Smooth muscle cell (in vitro differentiated cells): ENCODE measurements around the gene KIFAP3. TPM values are rescaled to one million over a fixed set of nuclear protein-coding genes. Genes with fewer than 3 reads are reported as not detected.

Experiments
- DNase-seq: peaks from one replicate; lab custom pipeline; 2025; ENCODE audit not compliant: unreplicated experiment; lab: John Stamatoyannopoulos, UW
- H2AFZ ChIP-seq: fragments of 200-600 bp; sonication (generic); 2 replicates; pipeline ENCODE4 v1.6.0; 2016; ENCODE audit warnings: antibody characterized with exemption, low read depth, mild to moderate bottlenecking
- H3F3A ChIP-seq: fragments of 200-600 bp; sonication (generic); 2 replicates; pipeline ENCODE4 v1.6.0; 2017; ENCODE audit warnings: antibody characterized with exemption, low read depth
- H3K27ac ChIP-seq: fragments of 200-600 bp; sonication (generic); 2 replicates; pipeline ENCODE4 v1.5.1; 2016; ENCODE audit warnings: low read depth, mild to moderate bottlenecking
- H3K27me3 ChIP-seq: fragments of 200-600 bp; sonication (generic); 2 replicates; pipeline ENCODE4 v1.6.1; 2016; ENCODE audit warnings: low read depth, mild to moderate bottlenecking
- H3K36me3 ChIP-seq: fragments of 200-600 bp; sonication (generic); 2 replicates; pipeline ENCODE4 v1.5.1; 2016; ENCODE audit warnings: low read depth
- H3K4me1 ChIP-seq: fragments of 200-600 bp; sonication (generic); 2 replicates; pipeline ENCODE4 v1.5.1; 2016; ENCODE audit warnings: low read depth
- H3K4me2 ChIP-seq: fragments of 200-600 bp; sonication (generic); 2 replicates; pipeline ENCODE4 v1.6.0; 2016; ENCODE audit warnings: mild to moderate bottlenecking
- H3K4me3 ChIP-seq: fragments of 200-600 bp; sonication (generic); 2 replicates; pipeline ENCODE4 v1.5.1; 2016; ENCODE audit warnings: mild to moderate bottlenecking
- H3K79me2 ChIP-seq: fragments of 200-600 bp; sonication (generic); 2 replicates; pipeline ENCODE4 v1.6.0; 2016; ENCODE audit warnings: low read depth, mild to moderate bottlenecking
- H3K9ac ChIP-seq: fragments of 200-600 bp; sonication (generic); 2 replicates; pipeline ENCODE4 v1.6.0; 2016; ENCODE audit warnings: low read depth
- H3K9me3 ChIP-seq: fragments of 200-600 bp; sonication (generic); replicated peaks from 2 replicates; pipeline ENCODE4 v1.5.1; 2016; ENCODE audit warnings: low read depth
- H4K20me1 ChIP-seq: fragments of 200-600 bp; sonication (generic); 2 replicates; pipeline ENCODE4 v1.6.0; 2016; ENCODE audit warnings: low read depth
- WGBS: methylation state at CpG from one replicate; pipeline ENCODE4 v1.1.7; 2016; ENCODE audit warnings: low lambda C conversion rate; 5-methylcytosine and 5-hydroxymethylcytosine counted together
- polyA plus RNA-seq: library from polyadenylated mRNA; unstranded; fragments of >200 nt; fragmentation: Nextera tagmentation; extraction: Ambion mirVana; gene quantifications from 2 replicates; pipeline ENCODE4 v1.2.1, GENCODE V29; 2016
- total RNA-seq: library from RNA; depleted of rRNA; stranded (reverse); fragments of >200 nt; gene quantifications from 2 replicates; pipeline ENCODE4 v1.2.3, GENCODE V29; 2014
- TF ChIP-seq, protein P1 (sequence below): fragments of 200-600 bp; sonication (generic); IDR thresholded peaks from 2 replicates; pipeline ENCODE4 v1.5.1; 2017; ENCODE audit warnings: borderline replicate concordance, mild to moderate bottlenecking, antibody characterized with exemption; ENCODE audit not compliant: insufficient read depth, poor library complexity, severe bottlenecking

KIFAP3 gene
- total and polyA plus RNA-seq, 2 experiments from 2014 or later: 37.1 to 55.3 TPM

DNA sequence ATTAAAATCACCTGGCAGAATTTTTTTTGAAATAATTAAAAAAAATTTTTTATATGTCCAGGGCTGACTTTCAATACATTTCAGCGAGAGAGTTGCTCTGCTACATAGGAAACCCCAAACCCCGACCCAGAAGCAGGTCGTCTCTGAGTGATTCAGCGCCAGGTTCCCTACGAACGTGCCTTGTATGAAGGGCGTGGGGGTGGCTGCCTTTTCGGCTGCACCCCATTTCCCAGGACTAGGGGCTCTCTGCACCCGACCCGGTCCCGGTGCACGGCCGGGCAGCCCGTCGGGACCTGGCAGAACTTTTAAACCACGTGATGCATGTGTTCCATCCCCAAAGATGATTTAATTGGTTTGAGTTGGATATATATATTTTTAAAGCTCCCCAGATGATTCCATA is 165.0 kb downstream of the KIFAP3 start:
- Histone ChIP-seq H3K4me2 (no peak overlapping the region), H3K9ac (no peak overlapping the region), H3F3A (no peaks in the 10 kb centered on the region), H3K27me3 (no peaks in the 10 kb centered on the region), H3K4me3 (no peak overlapping the region), H3K36me3 (no peaks in the 10 kb centered on the region), H3K4me1 (no peaks in the 10 kb centered on the region), H4K20me1 (no peaks in the 10 kb centered on the region), H3K79me2 (no peaks in the 10 kb centered on the region), H3K27ac (no peak overlapping the region), H2AFZ (no peak overlapping the region), H3K9me3 (no peaks in the 10 kb centered on the region)
- TF ChIP-seq, protein P1, sequence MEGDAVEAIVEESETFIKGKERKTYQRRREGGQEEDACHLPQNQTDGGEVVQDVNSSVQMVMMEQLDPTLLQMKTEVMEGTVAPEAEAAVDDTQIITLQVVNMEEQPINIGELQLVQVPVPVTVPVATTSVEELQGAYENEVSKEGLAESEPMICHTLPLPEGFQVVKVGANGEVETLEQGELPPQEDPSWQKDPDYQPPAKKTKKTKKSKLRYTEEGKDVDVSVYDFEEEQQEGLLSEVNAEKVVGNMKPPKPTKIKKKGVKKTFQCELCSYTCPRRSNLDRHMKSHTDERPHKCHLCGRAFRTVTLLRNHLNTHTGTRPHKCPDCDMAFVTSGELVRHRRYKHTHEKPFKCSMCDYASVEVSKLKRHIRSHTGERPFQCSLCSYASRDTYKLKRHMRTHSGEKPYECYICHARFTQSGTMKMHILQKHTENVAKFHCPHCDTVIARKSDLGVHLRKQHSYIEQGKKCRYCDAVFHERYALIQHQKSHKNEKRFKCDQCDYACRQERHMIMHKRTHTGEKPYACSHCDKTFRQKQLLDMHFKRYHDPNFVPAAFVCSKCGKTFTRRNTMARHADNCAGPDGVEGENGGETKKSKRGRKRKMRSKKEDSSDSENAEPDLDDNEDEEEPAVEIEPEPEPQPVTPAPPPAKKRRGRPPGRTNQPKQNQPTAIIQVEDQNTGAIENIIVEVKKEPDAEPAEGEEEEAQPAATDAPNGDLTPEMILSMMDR: no peak
- WGBS: 95% methylated on average over 16 of the region's 16 CpGs
- no peak for DNase-seq

DNA sequence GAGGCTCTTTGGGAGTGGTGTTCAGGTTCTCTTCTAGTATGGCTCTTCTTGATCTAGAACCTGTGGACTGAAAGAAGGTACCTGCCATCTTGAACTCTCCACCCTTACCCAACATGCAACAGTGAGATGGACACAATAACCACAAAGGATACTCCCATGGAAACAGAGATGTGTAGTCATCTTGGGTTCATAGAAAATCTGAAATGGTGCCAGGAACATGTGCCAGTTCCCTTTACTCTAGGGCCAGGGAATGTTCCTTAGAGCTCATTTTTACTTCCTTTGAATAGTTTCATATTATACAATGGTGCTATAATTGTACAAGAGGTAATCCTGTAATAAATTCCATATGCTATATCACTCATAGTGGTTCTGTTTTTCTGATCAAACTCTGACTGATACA is 167.6 kb downstream of the KIFAP3 start:
- Histone ChIP-seq H3F3A (no peaks in the 10 kb centered on the region), H3K4me3 (no peak overlapping the region), H2AFZ (no peak overlapping the region), H3K9me3 (no peaks in the 10 kb centered on the region), H3K27ac (no peak overlapping the region), H3K9ac (no peak overlapping the region), H3K4me2 (no peak overlapping the region), H3K27me3 (no peaks in the 10 kb centered on the region), H3K36me3 (no peaks in the 10 kb centered on the region), H3K79me2 (no peaks in the 10 kb centered on the region), H3K4me1 (no peaks in the 10 kb centered on the region), H4K20me1 (no peaks in the 10 kb centered on the region)
- TF ChIP-seq, protein P1: no peak
- DNase-seq: no peak

DNA sequence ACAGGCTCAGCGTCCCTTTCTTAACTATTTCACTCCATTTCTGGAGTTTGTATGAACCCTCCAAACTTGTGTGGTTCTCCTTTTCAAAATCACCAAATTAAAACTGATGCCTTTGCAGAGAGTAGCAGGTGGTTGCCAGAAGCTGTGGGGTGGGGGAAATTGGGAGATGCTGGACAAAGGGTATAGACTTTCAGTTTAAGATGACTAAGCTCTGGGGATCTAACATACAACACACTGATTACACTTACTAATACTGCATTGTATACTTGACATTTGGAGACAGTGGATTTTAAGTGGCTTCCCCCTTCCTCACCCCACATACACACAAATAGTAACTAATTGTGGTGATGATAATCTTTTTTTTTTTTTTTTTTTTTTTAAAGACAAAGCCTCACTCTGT is 169.7 kb downstream of the KIFAP3 start:
- TF ChIP-seq, protein P1: no peak
- Histone ChIP-seq H3F3A (no peaks in the 10 kb centered on the region), H3K36me3 (no peaks in the 10 kb centered on the region), H3K4me2 (no peak overlapping the region), H3K79me2 (no peaks in the 10 kb centered on the region), H3K4me3 (no peak overlapping the region), H3K9ac (no peak overlapping the region), H3K27me3 (no peaks in the 10 kb centered on the region), H4K20me1 (no peaks in the 10 kb centered on the region), H3K9me3 (no peaks in the 10 kb centered on the region), H3K27ac (no peak overlapping the region), H2AFZ (no peak overlapping the region), H3K4me1 (no peaks in the 10 kb centered on the region)
- no peak for DNase-seq
- 97% methylated on average over 1 of the region's 1 CpG for WGBS

DNA sequence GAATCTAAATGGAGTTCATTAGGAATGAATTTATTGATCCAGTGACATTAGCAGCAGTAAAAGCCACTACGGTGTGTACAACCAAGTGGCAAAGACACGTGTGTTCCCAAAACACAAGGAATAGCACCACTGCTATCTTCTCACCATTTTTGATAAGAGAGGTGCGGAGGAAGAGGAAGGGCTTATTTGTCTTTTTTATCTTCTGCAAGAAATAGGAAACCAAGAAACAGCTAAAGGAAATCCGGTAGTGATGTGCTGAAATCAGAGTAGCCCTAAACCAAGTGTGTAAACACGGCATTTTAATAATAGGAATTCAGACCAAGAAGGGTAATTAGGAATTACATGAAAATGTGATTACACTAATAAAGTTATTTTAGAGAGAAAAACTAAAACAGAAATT is 171.7 kb downstream of the KIFAP3 start:
- H3K27me3 ChIP-seq: no peaks in the 10 kb centered on the region
- no peak overlapping the region for H2AFZ ChIP-seq
- no peak overlapping the region for H3K9ac ChIP-seq
- H4K20me1 ChIP-seq: no peaks in the 10 kb centered on the region
- H3K4me3 ChIP-seq: no peak overlapping the region
- H3F3A ChIP-seq: no peaks in the 10 kb centered on the region
- WGBS: 81% methylated on average over 5 of the region's 5 CpGs
- TF ChIP-seq, protein P1: no peak
- H3K36me3 ChIP-seq: no peaks in the 10 kb centered on the region
- no peak overlapping the region for H3K27ac ChIP-seq
- H3K79me2 ChIP-seq: no peaks in the 10 kb centered on the region
- H3K4me1 ChIP-seq: no peaks in the 10 kb centered on the region
- DNase-seq: no peak
- H3K9me3 ChIP-seq: no peaks in the 10 kb centered on the region
- no peak overlapping the region for H3K4me2 ChIP-seq
